DND-41 (cell line): ENCODE data around the gene ABCA13.

Experiments used
- ATAC-seq: fragments of 200-7000 bp; cut with Tn5 transposase; 3 replicates; pipeline ENCODE4 v1.9.1; 2021; ENCODE audit warnings: low read depth; ENCODE audit not compliant: insufficient read depth
- DNase-seq: peaks from one replicate; pipeline ENCODE4 v3.0.0-alpha.2; 2020
- H2AFZ ChIP-seq: 2 replicates; pipeline ENCODE4 v1.6.0; 2012; ENCODE audit warnings: low read depth, low read length
- H3K27ac ChIP-seq: 2 replicates; pipeline ENCODE4 v1.5.1; 2012; ENCODE audit warnings: low read length, inconsistent platforms
- H3K27me3 ChIP-seq: fragments of 200-600 bp; sonication (generic); 2 replicates; pipeline ENCODE4 v1.6.0; 2012; ENCODE audit warnings: low read length, mild to moderate bottlenecking, inconsistent platforms; ENCODE audit not compliant: insufficient read depth, poor library complexity
- H3K36me3 ChIP-seq: 2 replicates; pipeline ENCODE4 v1.5.1; 2012; ENCODE audit warnings: low read length, inconsistent platforms; ENCODE audit not compliant: insufficient read depth
- H3K4me1 ChIP-seq: 2 replicates; pipeline ENCODE4 v1.5.1; 2012; ENCODE audit warnings: mild to moderate bottlenecking, low read length; ENCODE audit not compliant: insufficient read depth
- H3K4me2 ChIP-seq: 2 replicates; pipeline ENCODE4 v1.6.0; 2012; ENCODE audit warnings: mild to moderate bottlenecking, moderate library complexity, low read length, inconsistent platforms; ENCODE audit not compliant: insufficient read depth
- H3K4me3 ChIP-seq, 2 experiments: fragments of 200-600 bp in 1 of 2; shearing (Covaris generic) in 1 of 2; 2 replicates each; pipeline ENCODE4 v1.5.1; 2012 to 2016; ENCODE audit warnings: inconsistent platforms in 2 of 2, low read length in 2 of 2, mild to moderate bottlenecking in 2 of 2, low read depth in 1 of 2, moderate library complexity in 1 of 2
- H3K79me2 ChIP-seq: 2 replicates; pipeline ENCODE4 v1.6.0; 2012; ENCODE audit warnings: low read length, inconsistent platforms; ENCODE audit not compliant: insufficient read depth
- H3K9ac ChIP-seq: 2 replicates; pipeline ENCODE4 v1.6.0; 2012; ENCODE audit warnings: low read depth, mild to moderate bottlenecking, inconsistent platforms, low read length, moderate library complexity
- H3K9me3 ChIP-seq: 2 replicates; pipeline ENCODE4 v1.5.1; 2012; ENCODE audit warnings: low read length, moderate library complexity, mild to moderate bottlenecking, inconsistent platforms; ENCODE audit not compliant: insufficient read depth, severe bottlenecking
- H4K20me1 ChIP-seq: 2 replicates; pipeline ENCODE4 v1.6.0; 2012; ENCODE audit warnings: low read length; ENCODE audit not compliant: insufficient read depth
- CTCF ChIP-seq: IDR thresholded peaks from 2 replicates; pipeline ENCODE4 v1.5.1; 2012; ENCODE audit warnings: borderline replicate concordance, low read length, moderate library complexity, mild to moderate bottlenecking; ENCODE audit not compliant: poor library complexity, severe bottlenecking; ENCODE audit errors: extremely low read depth
- EZH2 ChIP-seq: IDR thresholded peaks from 3 replicates; pipeline ENCODE4 v1.6.1; 2012; ENCODE audit warnings: borderline replicate concordance, low read depth, mild to moderate bottlenecking, moderate library complexity, low read length, inconsistent platforms; ENCODE audit not compliant: severe bottlenecking

The ABCA13 gene

GRCh38 chr7:48416327-48416908, 245.2 kb downstream of the ABCA13 start:
- Histone ChIP-seq H3K4me1 (no peaks in the 10 kb centered on the region), H4K20me1 (no peaks in the 10 kb centered on the region), H2AFZ (no peak overlapping the region), H3K27me3 (no peaks in the 10 kb centered on the region), H3K36me3 (no peaks in the 10 kb centered on the region), H3K27ac (no peak overlapping the region), H3K4me2 (no peak overlapping the region), H3K9me3 (no peaks in the 10 kb centered on the region), H3K9ac (no peak overlapping the region), H3K79me2 (no peaks in the 10 kb centered on the region), H3K4me3 (no peak overlapping the region)
- DNase-seq (no peak), ATAC-seq (no peak)
- TF ChIP-seq EZH2, result no peak
- no peak for TF ChIP-seq CTCF

GRCh38 chr7:48419401-48419800, 248.1 kb downstream of the ABCA13 start:
- H3K27ac ChIP-seq, result no peak overlapping the region
- no peak overlapping the region for H3K4me3 ChIP-seq
- H3K36me3 ChIP-seq, result no peaks in the 10 kb centered on the region
- H3K9ac ChIP-seq, result no peak overlapping the region
- H2AFZ ChIP-seq, result no peak overlapping the region
- H3K27me3 ChIP-seq, result no peaks in the 10 kb centered on the region
- no peaks in the 10 kb centered on the region for H3K9me3 ChIP-seq
- no peak for TF ChIP-seq CTCF
- TF ChIP-seq EZH2, result no peak
- no peaks in the 10 kb centered on the region for H4K20me1 ChIP-seq
- H3K79me2 ChIP-seq, result no peaks in the 10 kb centered on the region
- no peak for DNase-seq
- no peak overlapping the region for H3K4me2 ChIP-seq
- ATAC-seq, result no peak
- no peaks in the 10 kb centered on the region for H3K4me1 ChIP-seq

GRCh38 chr7:48420206-48420605, 248.9 kb downstream of the ABCA13 start:
- H3K4me2 ChIP-seq, result no peak overlapping the region
- H3K9me3 ChIP-seq, result no peaks in the 10 kb centered on the region
- no peak for ATAC-seq

More at GRCh38 chr7:48420206-48420605, 248.9 kb downstream of the ABCA13 start:
- no peaks in the 10 kb centered on the region for H3K27me3 ChIP-seq
- no peak for TF ChIP-seq EZH2
- no peak for TF ChIP-seq CTCF
- H3K36me3 ChIP-seq, result no peaks in the 10 kb centered on the region
- DNase-seq, result no peak
- H3K4me1 ChIP-seq, result no peaks in the 10 kb centered on the region
- no peak overlapping the region for H3K9ac ChIP-seq
- no peak overlapping the region for H2AFZ ChIP-seq
- no peaks in the 10 kb centered on the region for H4K20me1 ChIP-seq
- H3K79me2 ChIP-seq, result no peaks in the 10 kb centered on the region
- H3K27ac ChIP-seq, result no peak overlapping the region
- H3K4me3 ChIP-seq, result no peak overlapping the region
